Common myeloid progenitor, CD34-positive (primary cell): Measurements from ENCODE around the gene HSH2D.

Experiments used
- CTCF ChIA-PET: fragments of 350-600 bp; sonication (Branson Sonifier 250); formaldehyde crosslinking; loops from one replicate; lab custom pipeline; 2021; ENCODE audit warnings: antibody characterized with exemption; lab: Charles Lee
- POLR2A ChIA-PET: fragments of 350-600 bp; sonication (Branson Sonifier 250); formaldehyde crosslinking; loops from one replicate; lab custom pipeline; 2021; ENCODE audit warnings: antibody characterized with exemption; lab: Charles Lee
- DNase-seq, 3 donors: peaks; one replicate each; pipeline versions ENCODE4 v3.0.0 to v3.0.0-alpha.2; 2013
- H3K27ac ChIP-seq, 2 experiments: 1 replicate in 1 of 2; 2 replicates in 1 of 2; pipeline ENCODE4 v1.7.0; 2013; ENCODE audit warnings: inconsistent platforms in 2 of 2, low read length in 2 of 2, mild to moderate bottlenecking in 2 of 2, low read depth in 1 of 2, moderate library complexity in 1 of 2; ENCODE audit not compliant: severe bottlenecking in 2 of 2, insufficient read depth in 1 of 2, poor library complexity in 1 of 2
- H3K27me3 ChIP-seq, 5 experiments: replicated peaks in 2 of 5; 1 replicate in 3 of 5; 2 replicates in 2 of 5; pipeline versions ENCODE4 v1.6.1 to v1.7.0; 2013; ENCODE audit warnings: low read length in 4 of 5, mild to moderate bottlenecking in 2 of 5, moderate library complexity in 2 of 5, inconsistent platforms in 1 of 5; ENCODE audit not compliant: insufficient read depth in 5 of 5, control insufficient read depth in 4 of 5
- H3K36me3 ChIP-seq, 4 experiments: 1 replicate in 2 of 4; 2 replicates in 2 of 4; pipeline versions ENCODE4 v1.6.1 to v1.7.0; 2013; ENCODE audit warnings: low read length in 3 of 4, control low read depth in 1 of 4, mild to moderate bottlenecking in 1 of 4; ENCODE audit not compliant: control insufficient read depth in 4 of 4, insufficient read depth in 4 of 4
- H3K4me1 ChIP-seq, 4 experiments: 1 replicate in 3 of 4; 2 replicates in 1 of 4; pipeline versions ENCODE4 v1.6.1 to v1.7.1; 2013; ENCODE audit warnings: low read length in 3 of 4, mild to moderate bottlenecking in 3 of 4, control low read depth in 1 of 4, inconsistent platforms in 1 of 4, moderate library complexity in 1 of 4; ENCODE audit not compliant: control insufficient read depth in 4 of 4, insufficient read depth in 4 of 4; ENCODE audit errors: control extremely low read depth in 1 of 4
- H3K4me3 ChIP-seq, 7 experiments: 1 replicate in 4 of 7; 2 replicates in 3 of 7; pipeline versions ENCODE4 v1.5.1 to v1.7.0; 2013; ENCODE audit warnings: mild to moderate bottlenecking in 7 of 7, low read length in 6 of 7, moderate library complexity in 6 of 7, inconsistent platforms in 2 of 7, low read depth in 2 of 7, control low read depth in 1 of 7; ENCODE audit not compliant: insufficient read depth in 4 of 7, control insufficient read depth in 1 of 7; ENCODE audit errors: extremely low read depth in 1 of 7
- H3K9me3 ChIP-seq, 5 experiments: 1 replicate in 4 of 5; 2 replicates in 1 of 5; pipeline versions ENCODE4 v1.6.1 to v1.7.1; 2013; ENCODE audit warnings: low read length in 4 of 5, mild to moderate bottlenecking in 2 of 5, inconsistent platforms in 1 of 5, low read depth in 1 of 5, moderate library complexity in 1 of 5; ENCODE audit not compliant: control insufficient read depth in 4 of 5, insufficient read depth in 2 of 5; ENCODE audit errors: control extremely low read depth in 1 of 5
- WGBS: methylation state at CpG from one replicate; pipeline ENCODE4 v1.1.5; 2013; ENCODE audit not compliant: insufficient coverage; 5-methylcytosine and 5-hydroxymethylcytosine counted together

The HSH2D gene

GRCh38 chr19:16191216-16191908 is 47.9 kb downstream of the HSH2D start:
- Histone ChIP-seq H3K4me3 (no peak overlapping the region), H3K27ac (no peak overlapping the region), H3K27me3 (no peaks in the 10 kb centered on the region), H3K9me3 (no peaks in the 10 kb centered on the region), H3K36me3 (peaks cover 10 to 53% (median 40%) of the 10 kb centered on the region in 4 experiments), H3K4me1 (peaks cover 0 to 7% (median 5%) of the 10 kb centered on the region in 4 experiments)
- ChIA-PET CTCF (no interaction called here), POLR2A (no interaction called here)
- DNase-seq: no peak
- 92% methylated on average over 13 of the region's 16 CpGs for WGBS

- DNase-seq: no peak
- H3K36me3 ChIP-seq: peaks cover 5 to 39% (median 31%) of the 10 kb centered on the region in 4 experiments
- ChIA-PET POLR2A (no interaction called here), CTCF (interaction anchor here (4.6 kb wide), 1 partner anchor 8 kb away, joined by 28 read pairs; the partner anchor contains the start of gene FAM32A)
- H3K27me3 ChIP-seq: no peaks in the 10 kb centered on the region
- H3K27ac ChIP-seq: no peak overlapping the region
- WGBS: 100% methylated on average over 9 of the region's 10 CpGs
- H3K4me1 ChIP-seq: peaks cover 2 to 15% (median 12%) of the 10 kb centered on the region in 4 experiments
- no peak overlapping the region for H3K4me3 ChIP-seq
- H3K9me3 ChIP-seq: no peaks in the 10 kb centered on the region
Measured at GRCh38 chr19:16193466-16193865, 50.0 kb downstream of the HSH2D start.

- WGBS: no CpG with 5 or more reads among the region's 2 CpGs
- no peak for DNase-seq
- Histone ChIP-seq H3K27me3 (no peaks in the 10 kb centered on the region), H3K4me3 (peak overlapping the region in 5 of 7 experiments; percentile 78 to 98 (median 94)), H3K36me3 (peaks cover 0 to 25% (median 21%) of the 10 kb centered on the region in 4 experiments), H3K27ac (peak overlapping the region in 1 of 2 experiments; percentile 88), H3K4me1 (peaks cover 4 to 32% (median 21%) of the 10 kb centered on the region in 4 experiments), H3K9me3 (no peaks in the 10 kb centered on the region)
- ChIA-PET CTCF (interaction anchor here (1.4 to 4.6 kb wide), 4 partner anchors 9 to 163 kb away, joined by 3 to 28 read pairs (median 4); partner anchors contain the start of gene FAM32A), POLR2A (interaction anchor here (0.8 to 1.4 kb wide), 3 partner anchors 11 to 127 kb away, joined by 3 to 4 read pairs (median 3); partner anchors contain the start of genes FAM32A and KLF2)
Measured at GRCh38 chr19:16197188-16197621, 53.7 kb downstream of the HSH2D start.

- H3K9me3 ChIP-seq: no peaks in the 10 kb centered on the region
- H3K4me1 ChIP-seq: peaks cover 4 to 32% (median 21%) of the 10 kb centered on the region in 4 experiments
- peak within 1 kb of the TSS; percentile 78 to 98 (median 93) for H3K4me3 ChIP-seq
- H3K36me3 ChIP-seq: peaks cover under 1 to 28% (median 25%) of the 10 kb centered on the region in 4 experiments
- DNase-seq: peak; percentile 95 to 97 (median 97)
- CTCF ChIA-PET: interaction anchor here (1.4 to 4.6 kb wide), 5 partner anchors 9 to 185 kb away, joined by 3 to 28 read pairs (median 4); partner anchors contain the start of gene FAM32A
- peak within 1 kb of the TSS; percentile 85 to 88 for H3K27ac ChIP-seq
- 0% methylated on average over 65 of the region's 65 CpGs for WGBS
- no peaks in the 10 kb centered on the region for H3K27me3 ChIP-seq
- POLR2A ChIA-PET: interaction anchor here (0.8 to 1.4 kb wide), 3 partner anchors 12 to 127 kb away, joined by 3 to 4 read pairs (median 3); partner anchors contain the start of genes FAM32A and KLF2
Measured at GRCh38 chr19:16197622-16198369, 54.3 kb downstream of the HSH2D start, which contains the start of gene AP1M1. AP1M1 (plus strand) TSS chr19:16197911; CDS start chr19:16198027, 116 bp downstream.

GRCh38 chr19:16198370-16198651 is 54.8 kb downstream of the HSH2D start:
- H3K27me3 ChIP-seq: no peaks in the 10 kb centered on the region
- peaks cover 5 to 33% (median 29%) of the 10 kb centered on the region in 4 experiments for H3K36me3 ChIP-seq
- WGBS: 4% methylated on average over 13 of the region's 18 CpGs
- CTCF ChIA-PET: interaction anchor here (1.4 to 2.0 kb wide), 3 partner anchors 8 to 184 kb away, joined by 3 to 5 read pairs (median 4); no protein-coding TSS in a partner anchor
- peak overlapping the region; percentile 78 to 98 (median 93) for H3K4me3 ChIP-seq
- POLR2A ChIA-PET: interaction anchor here (1.1 to 1.4 kb wide), 2 partner anchors 12 to 126 kb away, joined by 3 to 4 read pairs; partner anchors contain the start of gene KLF2
- peak overlapping the region; percentile 85 to 88 for H3K27ac ChIP-seq
- H3K9me3 ChIP-seq: no peaks in the 10 kb centered on the region
- no peak for DNase-seq
- peaks cover 4 to 32% (median 21%) of the 10 kb centered on the region in 4 experiments for H3K4me1 ChIP-seq

- ChIA-PET POLR2A (no interaction called here), CTCF (interaction anchor here (1.0 to 2.0 kb wide), 3 partner anchors 12 to 187 kb away, joined by 4 to 6 read pairs (median 5); no protein-coding TSS in a partner anchor)
- peaks cover 5 to 44% (median 36%) of the 10 kb centered on the region in 4 experiments for H3K36me3 ChIP-seq
- no peaks in the 10 kb centered on the region for H3K27me3 ChIP-seq
- peaks cover 4 to 32% (median 21%) of the 10 kb centered on the region in 4 experiments for H3K4me1 ChIP-seq
- no peaks in the 10 kb centered on the region for H3K9me3 ChIP-seq
- no peak overlapping the region for H3K27ac ChIP-seq
- WGBS: 95% methylated on average over 6 of the region's 9 CpGs
- no peak overlapping the region for H3K4me3 ChIP-seq
- no peak for DNase-seq
Measured at GRCh38 chr19:16199275-16199932, 55.9 kb downstream of the HSH2D start.
